Heart left ventricle (tissue), 13 donors: ENCODE measurements around the gene HNRNPA3.

Source experiments
- CTCF ChIP-seq, 12 donors: fragments of 200-600 bp; sonication (generic) in 4 of 12; IDR thresholded peaks; one replicate each; pipeline versions ENCODE4 v1.5.0 to v1.8.0; 2018 to 2022; ENCODE audit warnings: antibody characterized with exemption in 12 of 12, mild to moderate bottlenecking in 5 of 12
- POLR2A ChIP-seq, 2 donors: fragments of 450-650 bp; IDR thresholded peaks; one replicate each; pipeline ENCODE4 v1.6.1; 2017; ENCODE audit warnings: antibody characterized with exemption in 2 of 2, mild to moderate bottlenecking in 2 of 2, moderate library complexity in 2 of 2
- donor health status: ischemic (EF 13 %, LVEDD 7.1; RV severe dilation, severe dysfunction).
- donor health status: DM: no; HTN: yes; CAD: no.
- donor health status: DM: no; HTN: no; CAD: no.
- donor health status: ischemic (EF 25% LVEDD 6.9; RV normal size, moderate dysfunction).
- donor health status: ischemic (EF 25% LVEDD 5.7; RV mildly dilated, moderate dysfunction).
- donor health status: ischemic (EF 35%, LVEDD 5.7; RV mildly dilated, moderate dysfunction).
- donor health status: nonischemic (EF 11% LVEDD 7.7; RV severe dilation, severe dysfunction).
- donor health status: DM: yes; HTN: yes; CAD: no.
- donor health status: PGD.
- donor health status: ischemic (EF 29% LVEDD 5.4; RV normal size, mild dysfunction).
- donor health status: nonischemic (EF 23%, LVEDD 6.1; RV moderate dilation, normal function).

DNA sequence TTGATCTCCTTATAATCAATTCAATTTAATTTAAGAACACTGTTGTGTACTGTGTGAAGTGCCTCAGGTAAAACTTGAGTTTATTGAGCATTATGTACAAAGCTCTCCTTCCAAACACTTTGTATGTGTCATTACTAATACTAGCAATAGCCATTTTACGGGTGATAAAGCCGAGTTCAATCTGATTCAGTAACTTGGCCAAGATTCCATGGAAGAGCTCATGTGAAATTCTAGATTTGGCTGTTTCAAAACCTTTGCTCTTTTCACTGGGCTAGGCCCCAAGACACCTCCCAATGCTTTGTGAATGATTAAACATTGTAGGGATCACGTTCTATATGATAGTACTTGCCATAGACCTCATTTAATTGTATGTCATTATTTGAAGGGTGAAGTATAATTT lies 60.8 kb downstream of the HNRNPA3 start:
- TF ChIP-seq CTCF (IDR thresholded peaks at IDR 0.05) (no peak), POLR2A (IDR thresholded peaks at IDR 0.05) (no peak)
